Cortex of kidney (tissue), 1 donor: Measurements from ENCODE around the gene MAP3K19.
"Not testable (repeated sequence)": the region's sequence is repeated elsewhere in the genome, so short reads cannot be mapped to it uniquely, and the experiment has no call there.

Source experiments
- DNase-seq: peaks from one replicate; lab custom pipeline; 2025; lab: John Stamatoyannopoulos, UW

The MAP3K19 gene

GRCh38 chr2:134985061-134985460, 62.2 kb downstream of the MAP3K19 start:
- DNase-seq: no peak

GRCh38 chr2:134982603-134983002, 64.6 kb downstream of the MAP3K19 start:
- DNase-seq: no peak

DNA sequence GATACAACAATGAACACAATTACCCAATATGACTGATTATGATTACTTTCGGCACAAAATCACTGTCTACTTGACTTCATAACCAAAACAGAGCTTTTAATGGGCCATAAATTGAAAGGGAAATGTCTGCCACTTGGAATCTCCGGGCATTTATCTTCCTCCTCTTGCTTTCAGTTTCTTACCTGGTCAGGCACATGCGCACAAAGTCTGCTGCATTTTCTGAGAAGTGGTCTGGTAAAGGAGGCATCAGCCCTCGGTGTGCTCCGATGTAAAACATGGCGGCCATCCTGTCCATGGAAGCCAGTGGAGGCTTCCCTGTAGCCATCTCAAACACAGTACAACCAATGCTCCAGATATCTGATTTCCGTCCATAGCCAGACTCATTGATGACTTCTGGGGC, 66.6 kb downstream of the MAP3K19 start:
- DNase-seq: no peak

DNA sequence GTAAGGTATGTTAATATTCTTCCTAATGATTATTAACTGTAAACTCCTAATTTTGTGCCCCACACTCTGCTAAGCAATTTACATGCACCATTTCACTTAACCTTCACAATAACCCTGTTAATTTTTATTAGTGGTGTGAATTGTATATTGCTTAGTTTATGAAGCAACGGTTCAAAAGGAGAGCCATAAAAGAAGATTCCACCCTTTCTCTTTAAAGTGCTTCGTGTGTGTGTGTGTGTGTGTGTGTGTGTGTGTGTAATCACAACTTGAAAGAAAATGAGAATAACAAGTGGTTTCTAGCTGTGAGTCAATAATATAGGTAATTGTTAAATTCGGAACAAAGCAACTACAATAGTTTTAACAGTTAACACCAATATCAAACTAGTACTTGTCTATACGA, 68.0 kb downstream of the MAP3K19 start:
- no peak for DNase-seq

GRCh38 chr2:134977104-134977503, 70.1 kb downstream of the MAP3K19 start:
- DNase-seq: not testable (repeated sequence)

- DNase-seq: no peak
Measured at GRCh38 chr2:134976074-134976702, 71.1 kb downstream of the MAP3K19 start.

DNA sequence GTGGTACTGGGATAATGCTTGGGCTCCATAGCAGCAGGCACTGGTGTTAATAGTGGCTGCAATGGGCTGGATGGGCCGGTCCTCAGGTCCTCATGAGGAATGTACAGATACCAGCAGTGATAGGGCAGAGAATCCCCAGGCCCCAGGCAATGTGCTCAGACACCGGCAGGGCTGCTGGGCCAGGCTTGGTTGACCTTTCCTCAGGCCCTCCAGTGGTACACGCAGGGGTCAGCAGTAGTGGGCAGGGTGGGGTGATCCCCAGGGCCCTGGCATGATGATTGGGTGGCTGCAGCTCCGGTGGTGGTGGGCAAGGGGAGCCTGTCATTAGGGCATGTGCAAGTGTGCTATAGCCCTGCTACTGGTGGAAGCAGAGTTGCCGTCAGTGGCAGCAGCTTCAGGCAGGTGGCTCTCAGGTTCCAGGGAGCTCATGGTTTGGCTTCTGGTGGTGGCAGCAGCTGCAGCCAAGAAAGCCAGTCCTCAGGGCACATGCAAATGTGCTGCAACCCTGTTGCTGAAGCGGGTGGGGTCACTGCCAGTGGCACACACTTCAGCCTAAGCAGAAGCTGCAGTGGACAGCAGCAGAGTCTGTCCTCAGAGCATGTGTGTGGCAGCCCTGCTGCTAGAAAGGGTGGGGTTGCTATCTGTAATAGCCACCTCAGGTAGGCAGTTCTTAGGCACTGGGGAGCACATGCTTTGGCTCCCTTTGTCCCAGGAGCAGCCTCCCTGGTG, 71.8 kb downstream of the MAP3K19 start:
- DNase-seq: no peak

GRCh38 chr2:134973241-134974138, 73.8 kb downstream of the MAP3K19 start:
- no peak for DNase-seq

DNA sequence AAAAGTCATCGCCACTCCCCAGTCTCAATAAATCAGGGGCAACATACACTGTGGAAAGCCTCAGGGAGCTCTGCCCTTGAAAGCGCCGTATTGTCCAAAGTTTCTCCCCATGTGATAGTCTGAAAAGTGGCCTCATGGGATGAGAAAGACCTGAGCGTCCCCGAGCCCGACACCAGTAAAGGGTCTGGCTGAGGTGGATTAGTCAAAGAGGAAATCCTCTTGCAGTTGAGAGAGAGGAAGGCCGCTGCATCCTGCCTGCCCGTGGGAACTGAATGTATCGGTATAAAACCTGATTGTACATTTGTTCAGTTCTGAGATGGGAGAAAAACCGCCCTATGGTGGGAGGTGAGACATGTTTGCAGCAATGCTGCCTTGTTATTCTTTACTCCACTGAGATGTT, 80.1 kb downstream of the MAP3K19 start:
- not testable (repeated sequence) for DNase-seq

DNA sequence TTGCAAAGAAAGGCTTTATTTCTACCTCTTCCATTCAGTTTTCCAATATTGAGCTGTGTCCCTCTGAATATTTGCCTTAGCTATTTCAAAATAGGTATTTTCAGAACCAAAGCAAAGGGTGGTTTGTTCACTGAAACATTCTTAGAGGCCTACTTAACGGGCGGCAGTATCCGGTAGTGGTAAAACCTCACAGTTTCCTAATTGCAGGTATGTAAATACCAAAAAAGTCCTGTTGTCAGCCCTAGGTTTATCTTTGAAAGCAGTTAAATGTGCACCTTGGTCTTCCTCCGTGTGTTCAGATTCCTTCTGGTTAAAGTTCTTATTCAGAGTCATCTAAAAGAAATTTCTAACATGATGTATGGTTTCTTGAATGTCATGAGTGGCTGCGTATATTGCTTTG, 89.8 kb downstream of the MAP3K19 start:
- DNase-seq: no peak

DNA sequence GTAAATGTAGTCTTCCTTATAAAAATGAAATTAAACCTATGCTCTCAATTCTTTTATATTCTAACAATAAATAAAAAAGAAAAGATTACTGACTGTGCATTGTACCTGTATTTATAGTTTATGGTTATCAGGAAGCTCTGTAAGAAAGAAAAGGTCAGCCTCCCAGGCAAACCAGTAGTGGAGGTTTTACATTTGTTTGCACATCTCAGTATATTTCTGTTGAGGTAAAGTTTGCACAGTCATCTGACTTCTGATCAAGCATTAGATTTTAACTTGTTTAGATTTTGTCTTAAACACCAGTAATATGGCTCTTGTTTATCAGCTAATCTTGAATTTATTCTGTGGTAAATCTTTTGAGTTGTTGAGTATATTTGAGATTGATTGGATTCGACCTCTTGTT, 91.5 kb downstream of the MAP3K19 start:
- DNase-seq: no peak

DNA sequence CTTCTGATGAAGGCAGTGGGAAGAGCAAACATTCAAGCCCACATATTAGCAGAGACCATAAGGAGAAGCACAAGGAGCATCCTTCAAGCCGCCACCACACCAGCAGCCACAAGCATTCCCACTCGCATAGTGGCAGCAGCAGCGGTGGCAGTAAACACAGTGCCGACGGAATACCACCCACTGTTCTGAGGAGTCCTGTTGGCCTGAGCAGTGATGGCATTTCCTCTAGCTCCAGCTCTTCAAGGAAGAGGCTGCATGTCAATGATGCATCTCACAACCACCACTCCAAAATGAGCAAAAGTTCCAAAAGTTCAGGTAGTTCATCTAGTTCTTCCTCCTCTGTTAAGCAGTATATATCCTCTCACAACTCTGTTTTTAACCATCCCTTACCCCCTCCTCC, 93.2 kb downstream of the MAP3K19 start:
- DNase-seq: no peak

GRCh38 chr2:134952608-134953007, 94.6 kb downstream of the MAP3K19 start:
- no peak for DNase-seq

DNA sequence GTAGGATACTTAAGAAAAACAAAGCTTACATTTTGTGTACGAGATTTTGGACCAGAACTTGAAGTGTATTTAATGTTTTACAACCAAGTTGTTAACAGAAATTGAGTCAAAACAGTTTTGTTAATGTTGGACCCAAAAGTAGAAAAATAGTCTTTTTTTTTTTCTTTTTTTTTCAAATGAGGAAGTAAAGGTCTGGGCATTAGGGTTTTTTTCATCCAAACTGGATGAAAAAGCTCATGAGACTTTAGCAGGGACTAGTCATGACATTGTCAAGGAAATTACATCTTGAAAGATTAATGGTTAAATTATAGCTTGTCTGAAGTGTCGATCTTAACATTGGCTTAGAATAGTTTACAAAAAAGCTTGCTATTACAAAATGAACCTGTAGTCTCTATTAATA, 96.4 kb downstream of the MAP3K19 start:
- no peak for DNase-seq

DNA sequence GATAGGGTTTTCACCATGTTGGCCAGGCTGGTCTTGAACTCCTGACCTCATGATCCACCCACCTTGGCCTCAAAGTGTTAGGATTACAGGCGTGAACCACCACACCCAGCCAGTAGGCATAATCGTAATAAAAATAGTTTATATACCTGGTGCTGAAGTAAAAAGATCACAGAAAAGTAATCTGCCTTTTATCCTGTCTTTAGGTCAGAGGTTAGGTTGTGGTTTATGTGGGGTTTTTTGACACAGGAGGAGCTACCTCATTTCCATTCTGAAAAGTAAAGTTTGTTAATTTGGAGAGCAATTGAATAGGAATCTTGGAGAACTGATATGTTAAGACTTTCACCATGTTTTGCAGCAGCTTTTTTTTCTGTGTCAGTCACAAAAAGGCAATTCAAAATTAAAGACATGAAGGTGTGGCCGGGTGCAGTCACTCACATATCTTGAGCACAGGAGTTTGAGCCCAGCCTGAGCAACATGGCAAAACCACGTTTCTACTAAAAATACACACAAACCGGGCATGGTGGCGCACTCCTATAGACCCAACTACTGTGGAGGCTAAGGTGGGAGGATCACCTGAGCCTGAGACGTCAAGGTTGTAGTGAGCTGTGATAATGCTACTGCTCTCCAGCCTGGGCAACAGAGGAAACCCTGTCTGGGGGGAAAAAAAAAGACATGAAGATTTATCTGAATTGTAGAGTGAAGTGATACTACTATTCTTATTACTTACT, 97.1 kb downstream of the MAP3K19 start:
- no peak for DNase-seq

- DNase-seq: no peak
Measured at GRCh38 chr2:134946073-134946472, 101.2 kb downstream of the MAP3K19 start.

DNA sequence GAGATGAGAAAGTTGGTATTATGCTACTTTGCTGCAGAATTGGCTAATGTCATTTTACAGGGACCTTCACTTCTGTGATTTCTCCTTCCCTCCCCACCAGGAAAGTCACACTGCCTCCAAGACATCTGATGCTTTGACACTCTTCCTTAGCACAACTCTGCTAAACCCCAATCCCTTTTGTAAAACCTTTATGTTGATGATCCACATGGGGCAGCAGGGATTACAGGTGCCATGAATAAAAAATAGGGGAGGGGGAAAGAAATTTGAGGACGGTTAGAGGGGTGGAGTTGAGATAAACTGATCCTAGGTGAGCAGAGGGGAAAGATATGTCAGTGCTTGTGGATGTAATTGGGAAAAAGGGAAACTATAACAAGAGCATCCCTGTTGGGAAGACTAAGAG, 102.3 kb downstream of the MAP3K19 start:
- no peak for DNase-seq

GRCh38 chr2:134943540-134943939, 103.7 kb downstream of the MAP3K19 start:
- no peak for DNase-seq

DNA sequence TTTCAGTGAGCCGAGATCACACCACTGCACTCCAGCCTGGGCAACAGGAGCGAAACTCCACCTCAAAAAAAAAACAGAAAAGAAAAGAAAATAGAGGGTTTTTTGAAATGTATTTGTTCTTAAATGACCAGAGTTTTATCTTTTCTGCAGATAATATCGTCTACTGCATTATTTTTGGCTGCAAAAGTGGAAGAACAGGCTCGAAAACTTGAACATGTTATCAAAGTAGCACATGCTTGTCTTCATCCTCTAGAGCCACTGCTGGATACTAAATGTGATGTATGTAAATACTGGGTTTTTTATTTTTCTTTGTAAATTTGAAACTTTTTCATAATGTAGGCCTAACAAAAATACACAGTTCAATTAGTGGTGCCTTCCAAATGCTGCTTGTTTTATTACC, 110.6 kb downstream of the MAP3K19 start:
- DNase-seq: no peak

DNA sequence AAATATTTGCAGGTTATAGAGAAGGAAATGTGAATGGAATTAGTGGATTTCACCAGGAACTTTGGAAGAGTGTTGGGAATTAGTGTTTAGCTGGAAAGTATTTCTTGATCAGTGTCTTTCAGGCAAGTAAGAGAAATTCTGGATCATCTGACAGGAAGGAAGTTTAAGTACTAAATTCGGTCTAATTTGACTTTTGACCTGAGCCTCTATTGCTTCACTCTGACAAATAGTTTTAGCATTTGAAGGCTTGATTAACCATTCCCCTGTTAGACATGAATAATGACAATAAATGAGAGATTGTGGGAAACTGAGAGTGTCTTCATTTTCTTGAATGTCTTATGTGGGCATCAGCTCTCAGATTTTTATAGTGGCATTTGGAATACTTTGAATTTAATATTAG, 112.6 kb downstream of the MAP3K19 start:
- DNase-seq: no peak

GRCh38 chr2:134934150-134934549, 113.1 kb downstream of the MAP3K19 start:
- DNase-seq: no peak

GRCh38 chr2:134933732-134934131, 113.5 kb downstream of the MAP3K19 start:
- no peak for DNase-seq
